HCT116 (cell line): Measurements from ENCODE around the gene ARMC10. TPM values are rescaled to one million over a fixed set of nuclear protein-coding genes. Genes with fewer than 3 reads are reported as not detected.

Experiments
- ATAC-seq: fragments of 200-7000 bp; cut with Tn5 transposase; 2 replicates; pipeline ENCODE4 v1.9.1; 2020; ENCODE audit warnings: mild to moderate bottlenecking, moderate library complexity
- BruUV-seq: library from RNA; stranded (reverse); fragments of 400-500 nt; replicated peaks from 2 replicates; lab custom pipeline; 2021; lab: Mats Ljungman, UMichigan
- CTCF ChIA-PET: fragments of 300-600 bp; sonication (Branson Sonifier 250); formaldehyde crosslinking; loops from one replicate; lab custom pipeline; 2021; ENCODE audit warnings: antibody characterized with exemption; lab: Charles Lee
- POLR2A ChIA-PET: fragments of 300-600, 350-600 bp; sonication (Branson Sonifier 250); formaldehyde crosslinking; loops from one replicate; lab custom pipeline; 2021; ENCODE audit warnings: antibody characterized with exemption; lab: Charles Lee
- RAD21 ChIA-PET, 2 experiments: fragments of 300-600 bp; sonication (Branson Sonifier 250); formaldehyde crosslinking; loops; one replicate each; lab custom pipeline; 2023; ENCODE audit warnings: low total read pairs in 2 of 2; ENCODE audit not compliant: uncharacterized antibody in 2 of 2, unreplicated experiment in 2 of 2, low non-redundant PET in 1 of 2; lab: Charles Lee
- DNase-seq: peaks from one replicate; pipeline ENCODE4 v3.0.0-alpha.2; 2010; ENCODE audit warnings: low read depth, low spot score
- H2AFZ ChIP-seq: fragments of 200-600 bp; shearing (Covaris generic), sonication (generic); 2 replicates; pipeline ENCODE4 v1.6.1; 2017; ENCODE audit warnings: low read depth, mixed run types, mixed read lengths, antibody characterized with exemption, low read length; ENCODE audit not compliant: poor library complexity, severe bottlenecking
- H3K27ac ChIP-seq: 2 replicates; pipeline ENCODE4 v1.5.1; 2012; ENCODE audit warnings: low read depth, low read length
- H3K27me3 ChIP-seq: fragments of 200-600 bp; sonication (generic); 2 replicates; pipeline ENCODE4 v1.6.1; 2016; ENCODE audit warnings: mixed run types, low read length, mixed read lengths; ENCODE audit not compliant: insufficient read depth
- H3K36me3 ChIP-seq, 2 experiments: fragments of 200-500 bp in 1 of 2; fragments of 200-600 bp in 1 of 2; sonication (Bioruptor generic) in 1 of 2; sonication (generic) in 1 of 2; 2 replicates each; pipeline versions ENCODE4 v1.5.1 to v1.6.1; 2014 to 2016; ENCODE audit warnings: low read length in 2 of 2, inconsistent platforms in 1 of 2, mixed read lengths in 1 of 2, mixed run types in 1 of 2; ENCODE audit not compliant: insufficient read depth in 2 of 2, control insufficient read depth in 1 of 2
- H3K4me1 ChIP-seq, 2 experiments: fragments of 200-600 bp in 1 of 2; sonication (generic) in 1 of 2; 2 replicates each; pipeline versions ENCODE4 v1.5.1 to v1.6.1; 2012 to 2017; ENCODE audit warnings: low read length in 2 of 2, inconsistent platforms in 1 of 2, mild to moderate bottlenecking in 1 of 2, mixed read lengths in 1 of 2, mixed run types in 1 of 2, moderate library complexity in 1 of 2; ENCODE audit not compliant: insufficient read depth in 2 of 2, control insufficient read depth in 1 of 2
- H3K4me2 ChIP-seq: fragments of 200-600 bp; sonication (generic); 2 replicates; pipeline ENCODE4 v1.6.1; 2017; ENCODE audit warnings: mixed run types, low read length, mixed read lengths
- H3K4me3 ChIP-seq, 2 experiments: fragments of 200-600 bp in 1 of 2; sonication (generic) in 1 of 2; replicated peaks in 1 of 2; 2 replicates each; pipeline ENCODE4 v1.5.1; 2011 to 2016; ENCODE audit warnings: low read length in 2 of 2, control low read depth in 1 of 2, low read depth in 1 of 2, mild to moderate bottlenecking in 1 of 2, mixed read lengths in 1 of 2, mixed run types in 1 of 2
- H3K79me2 ChIP-seq: fragments of 200-600 bp; sonication (generic); 2 replicates; pipeline ENCODE4 v1.6.1; 2017; ENCODE audit warnings: mild to moderate bottlenecking, mixed run types, low read length, moderate library complexity, mixed read lengths; ENCODE audit not compliant: insufficient read depth
- H3K9ac ChIP-seq: fragments of 200-600 bp; sonication (generic); 2 replicates; pipeline ENCODE4 v1.6.1; 2016; ENCODE audit warnings: low read length, mixed read lengths
- H3K9me2 ChIP-seq: fragments of 200-600 bp; sonication (generic), shearing (Covaris generic); 2 replicates; pipeline ENCODE4 v1.6.1; 2017; ENCODE audit warnings: mixed run types, mild to moderate bottlenecking, moderate library complexity; ENCODE audit not compliant: insufficient read depth
- H3K9me3 ChIP-seq, 2 experiments: fragments of 200-500 bp in 1 of 2; fragments of 200-600 bp in 1 of 2; sonication (Bioruptor generic) in 1 of 2; sonication (generic) in 1 of 2; 2 replicates each; pipeline ENCODE4 v1.6.1; 2014 to 2017; ENCODE audit warnings: low read length in 2 of 2, mixed read lengths in 2 of 2, inconsistent platforms in 1 of 2, low read depth in 1 of 2, mild to moderate bottlenecking in 1 of 2, mixed run types in 1 of 2, moderate library complexity in 1 of 2; ENCODE audit not compliant: control insufficient read depth in 1 of 2, insufficient read depth in 1 of 2
- H4K20me1 ChIP-seq: fragments of 200-600 bp; sonication (generic), shearing (Covaris generic); 2 replicates; pipeline ENCODE4 v1.6.1; 2017; ENCODE audit warnings: mixed run types, mild to moderate bottlenecking, moderate library complexity; ENCODE audit not compliant: insufficient read depth
- ATF3 ChIP-seq: IDR thresholded peaks from 2 replicates; pipeline ENCODE4 v1.6.1; 2012
- CBX3 ChIP-seq: IDR thresholded peaks from 2 replicates; pipeline ENCODE4 v1.6.1; 2012; ENCODE audit warnings: low read depth
- EGR1 ChIP-seq: IDR thresholded peaks from 2 replicates; pipeline ENCODE4 v1.6.1; 2012; ENCODE audit warnings: low read depth
- EZH2phosphoT487 ChIP-seq: fragments of 200-600 bp; IDR thresholded peaks from 2 replicates; pipeline ENCODE4 v1.6.1; 2018; ENCODE audit warnings: antibody characterized with exemption, borderline replicate concordance
- POLR2AphosphoS5 ChIP-seq: IDR thresholded peaks from 2 replicates; pipeline ENCODE4 v1.6.1; 2011; ENCODE audit warnings: mild to moderate bottlenecking, low read depth, low read length, moderate library complexity
- SIN3A ChIP-seq: IDR thresholded peaks from 2 replicates; pipeline ENCODE4 v1.6.1; 2012; ENCODE audit warnings: low read depth
- SP1 ChIP-seq: IDR thresholded peaks from 2 replicates; pipeline ENCODE4 v1.6.1; 2012; ENCODE audit warnings: low read depth
- SRF ChIP-seq: IDR thresholded peaks from 2 replicates; pipeline ENCODE4 v1.6.1; 2012; ENCODE audit warnings: low read depth
- YY1 ChIP-seq: IDR thresholded peaks from 2 replicates; pipeline ENCODE4 v1.6.1; 2011; ENCODE audit warnings: low read length, low read depth, moderate library complexity, mild to moderate bottlenecking; ENCODE audit not compliant: insufficient replicate concordance; ENCODE audit errors: extremely low read depth
- ZBTB33 ChIP-seq: IDR thresholded peaks from 2 replicates; pipeline ENCODE4 v1.6.1; 2011; ENCODE audit warnings: mild to moderate bottlenecking, low read length, moderate library complexity; ENCODE audit not compliant: insufficient replicate concordance; ENCODE audit errors: extremely low read depth
- ZFX ChIP-seq: fragments of 450-650 bp; IDR thresholded peaks from 2 replicates; pipeline ENCODE4 v1.6.1; 2017
- ZNF274 ChIP-seq: fragments of 200-500 bp; sonication (Bioruptor generic); IDR thresholded peaks from 2 replicates; pipeline ENCODE4 v1.6.1; 2014; ENCODE audit warnings: mild to moderate bottlenecking, low read depth, low read length, inconsistent platforms
- intact Hi-C: fragments of 100-400 bp; cut with micrococcal nuclease; formaldehyde crosslinking; loops from 2 replicates; pipeline ENCODE4 v1.10.0; 2022
- total RNA-seq: library from RNA; stranded (reverse); gene quantifications from one replicate; pipeline ENCODE4 v1.2.1, GENCODE V29; 2021; ENCODE audit not compliant: unreplicated experiment

Gene ARMC10
- total RNA-seq, 1 experiment from 2014 or later: 53.3 TPM

- Histone ChIP-seq H3K9ac (no peak overlapping the region), H3K36me3 (no peaks in the 10 kb centered on the region), H3K4me2 (no peak overlapping the region), H3K4me3 (no peak overlapping the region), H2AFZ (no peak overlapping the region), H3K9me2 (no peaks in the 10 kb centered on the region), H4K20me1 (no peaks in the 10 kb centered on the region), H3K9me3 (no peaks in the 10 kb centered on the region), H3K79me2 (no peaks in the 10 kb centered on the region), H3K27ac (no peak overlapping the region), H3K27me3 (no peaks in the 10 kb centered on the region), H3K4me1 (peaks cover 2 to 12% of the 10 kb centered on the region in 2 experiments; a peak in 2 of 4 replicates)
- ATAC-seq: no peak
- no peak for DNase-seq
- RAD21 ChIA-PET: no interaction called here
- intact Hi-C loops: no loop called here
- no TSS peak for BruUV-seq
- no peak for TF ChIP-seq EZH2phosphoT487
- TF ChIP-seq CBX3: no peak
- no peak for TF ChIP-seq POLR2AphosphoS5
- no peak for TF ChIP-seq YY1
- TF ChIP-seq SRF: no peak
- no peak for TF ChIP-seq SIN3A
- no peak for TF ChIP-seq ATF3
- no peak for TF ChIP-seq ZFX
- TF ChIP-seq EGR1: no peak
- TF ChIP-seq ZNF274: no peak
- TF ChIP-seq ZBTB33: no peak
- no peak for TF ChIP-seq SP1
- POLR2A ChIA-PET: no interaction called here
- CTCF ChIA-PET: no interaction called here
Measured at GRCh38 chr7:103134836-103135554, 60.1 kb downstream of the ARMC10 start.
